CD4-positive, alpha-beta T cell treated with Interleukin-6 at 100 ng/mL for 8 hours (primary cell): ENCODE data around the gene GUCY1B1.

Source experiments
- DNase-seq: peaks from one replicate; pipeline ENCODE4 v3.0.0-alpha.2; 2020; ENCODE audit warnings: mixed read lengths, low spot score

Gene GUCY1B1

GRCh38 chr4:155758481-155759371, at the start of gene GUCY1B1:
GUCY1B1 (plus strand) TSS chr4:155759021; CDS start chr4:155759141, 120 bp downstream.
- peak; percentile 53 for DNase-seq

- no peak for DNase-seq
Observed at GRCh38 chr4:155709918-155710317, 48.9 kb upstream of the GUCY1B1 start.

GRCh38 chr4:155711556-155711955, 47.3 kb upstream of the GUCY1B1 start:
- no peak for DNase-seq

GRCh38 chr4:155712846-155713245, 46.0 kb upstream of the GUCY1B1 start:
- no peak for DNase-seq

- DNase-seq = no peak
Observed at GRCh38 chr4:155713911-155714310, 44.9 kb upstream of the GUCY1B1 start.

GRCh38 chr4:155722336-155722735, 36.5 kb upstream of the GUCY1B1 start:
- DNase-seq = no peak

GRCh38 chr4:155722816-155723499, 35.9 kb upstream of the GUCY1B1 start:
- no peak for DNase-seq

GRCh38 chr4:155724731-155725130, 34.1 kb upstream of the GUCY1B1 start:
- no peak for DNase-seq

- DNase-seq = no peak
Observed at GRCh38 chr4:155734065-155734464, 24.8 kb upstream of the GUCY1B1 start.

- DNase-seq = no peak
Observed at GRCh38 chr4:155734951-155735350, 23.9 kb upstream of the GUCY1B1 start.

GRCh38 chr4:155735496-155735895, 23.3 kb upstream of the GUCY1B1 start:
- no peak for DNase-seq

- no peak for DNase-seq
Observed at GRCh38 chr4:155738548-155738947, 20.3 kb upstream of the GUCY1B1 start.

GRCh38 chr4:155741546-155741945, 17.3 kb upstream of the GUCY1B1 start:
- no peak for DNase-seq

- no peak for DNase-seq
Observed at GRCh38 chr4:155742310-155743015, 16.4 kb upstream of the GUCY1B1 start.

- no peak for DNase-seq
Observed at GRCh38 chr4:155745984-155746383, 12.8 kb upstream of the GUCY1B1 start.

GRCh38 chr4:155748039-155748438, 10.8 kb upstream of the GUCY1B1 start:
- DNase-seq = no peak

- no peak for DNase-seq
Observed at GRCh38 chr4:155749041-155749440, 9.8 kb upstream of the GUCY1B1 start.

- DNase-seq = no peak
Observed at GRCh38 chr4:155751569-155751968, 7.3 kb upstream of the GUCY1B1 start.

- no peak for DNase-seq
Observed at GRCh38 chr4:155757745-155758265, 1.0 kb upstream of the GUCY1B1 start.

GRCh38 chr4:155759372-155760252, 791 bp downstream of the GUCY1B1 start:
- DNase-seq = no peak

- DNase-seq = no peak
Observed at GRCh38 chr4:155761047-155761446, 2.2 kb downstream of the GUCY1B1 start.
